ENCODE results near the gene LRFN2. TPM values are rescaled to one million over a fixed set of nuclear protein-coding genes. Genes with fewer than 3 reads are reported as not detected.

LRFN2 gene
- total RNA-seq, 1 experiment from 2014 or later = 26.6 TPM

- no peak overlapping the region for H3K27ac ChIP-seq (ENCODE audit: low read depth, low read length, poor library complexity, severe bottlenecking)
- no peaks in the 10 kb centered on the region for H3K4me1 ChIP-seq (ENCODE audit: insufficient read depth, low read length, poor library complexity, severe bottlenecking)
- H3K36me3 ChIP-seq (ENCODE audit: insufficient read depth, low read length, poor library complexity, severe bottlenecking) = no peaks in the 10 kb centered on the region
- DNase-seq (ENCODE audit: low spot score) = no peak
- ChIA-PET POLR2A (ENCODE audit: low non-redundant PET) (no interaction called here), CTCF (no interaction called here)
- no peak overlapping the region for H3K4me3 ChIP-seq (ENCODE audit: low read depth, low read length, poor library complexity, severe bottlenecking)
- intact Hi-C loops (cut with micrococcal nuclease; ENCODE audit: unreplicated experiment) = no loop called here
- H3K27me3 ChIP-seq (replicated peaks; ENCODE audit: insufficient read depth, low read depth, low read length, poor library complexity) = no peaks in the 10 kb centered on the region
- TF ChIP-seq EZH2 (IDR thresholded peaks at IDR 0.05; ENCODE audit: borderline replicate concordance, low read depth, low read length, poor library complexity, severe bottlenecking) = no peak
- TF ChIP-seq, protein P1, sequence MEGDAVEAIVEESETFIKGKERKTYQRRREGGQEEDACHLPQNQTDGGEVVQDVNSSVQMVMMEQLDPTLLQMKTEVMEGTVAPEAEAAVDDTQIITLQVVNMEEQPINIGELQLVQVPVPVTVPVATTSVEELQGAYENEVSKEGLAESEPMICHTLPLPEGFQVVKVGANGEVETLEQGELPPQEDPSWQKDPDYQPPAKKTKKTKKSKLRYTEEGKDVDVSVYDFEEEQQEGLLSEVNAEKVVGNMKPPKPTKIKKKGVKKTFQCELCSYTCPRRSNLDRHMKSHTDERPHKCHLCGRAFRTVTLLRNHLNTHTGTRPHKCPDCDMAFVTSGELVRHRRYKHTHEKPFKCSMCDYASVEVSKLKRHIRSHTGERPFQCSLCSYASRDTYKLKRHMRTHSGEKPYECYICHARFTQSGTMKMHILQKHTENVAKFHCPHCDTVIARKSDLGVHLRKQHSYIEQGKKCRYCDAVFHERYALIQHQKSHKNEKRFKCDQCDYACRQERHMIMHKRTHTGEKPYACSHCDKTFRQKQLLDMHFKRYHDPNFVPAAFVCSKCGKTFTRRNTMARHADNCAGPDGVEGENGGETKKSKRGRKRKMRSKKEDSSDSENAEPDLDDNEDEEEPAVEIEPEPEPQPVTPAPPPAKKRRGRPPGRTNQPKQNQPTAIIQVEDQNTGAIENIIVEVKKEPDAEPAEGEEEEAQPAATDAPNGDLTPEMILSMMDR (conservative IDR thresholded peaks at IDR 0.05; ENCODE audit: low read depth, low read length) = no peak
- no peaks in the 10 kb centered on the region for H3K9me3 ChIP-seq (ENCODE audit: low read depth, low read length, poor library complexity, severe bottlenecking)
- no TSS peak for BruUV-seq (replicated peaks)
Measured at GRCh38 chr6:40356242-40356910, 230.8 kb downstream of the LRFN2 start.

DNA sequence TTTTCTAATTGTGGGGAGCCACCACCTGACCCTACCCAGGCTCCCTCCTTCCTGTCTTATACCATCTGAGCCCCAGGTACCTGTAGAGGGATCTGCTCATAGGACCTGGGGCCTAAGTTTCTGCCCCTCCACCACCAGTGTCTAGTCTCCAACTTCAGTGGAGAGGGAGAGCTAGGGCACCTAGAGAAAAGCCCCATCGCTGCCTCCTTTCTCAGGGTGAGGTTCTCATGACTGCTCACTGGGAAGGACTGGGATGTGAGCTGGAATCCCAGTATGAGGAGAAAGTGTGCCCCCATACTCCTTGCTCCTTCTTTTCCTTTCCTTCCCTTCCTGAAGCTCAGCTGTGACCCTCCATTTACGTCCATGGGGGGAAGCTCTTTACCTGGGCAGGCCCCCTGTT lies 231.6 kb downstream of the LRFN2 start:
- no peaks in the 10 kb centered on the region for H3K36me3 ChIP-seq (ENCODE audit: insufficient read depth, low read length, poor library complexity, severe bottlenecking)
- no peak overlapping the region for H3K4me3 ChIP-seq (ENCODE audit: low read depth, low read length, poor library complexity, severe bottlenecking)
- H3K4me1 ChIP-seq (ENCODE audit: insufficient read depth, low read length, poor library complexity, severe bottlenecking) = no peaks in the 10 kb centered on the region
- no peaks in the 10 kb centered on the region for H3K27me3 ChIP-seq (replicated peaks; ENCODE audit: insufficient read depth, low read depth, low read length, poor library complexity)
- ChIA-PET POLR2A (ENCODE audit: low non-redundant PET) (no interaction called here), CTCF (no interaction called here)
- TF ChIP-seq, protein P1 (conservative IDR thresholded peaks at IDR 0.05; ENCODE audit: low read depth, low read length) = no peak
- no peak for TF ChIP-seq EZH2 (IDR thresholded peaks at IDR 0.05; ENCODE audit: borderline replicate concordance, low read depth, low read length, poor library complexity, severe bottlenecking)
- DNase-seq (ENCODE audit: low spot score) = no peak
- no peak overlapping the region for H3K27ac ChIP-seq (ENCODE audit: low read depth, low read length, poor library complexity, severe bottlenecking)
- intact Hi-C loops (cut with micrococcal nuclease; ENCODE audit: unreplicated experiment) = no loop called here
- H3K9me3 ChIP-seq (ENCODE audit: low read depth, low read length, poor library complexity, severe bottlenecking) = no peaks in the 10 kb centered on the region
- BruUV-seq (replicated peaks) = no TSS peak

DNA sequence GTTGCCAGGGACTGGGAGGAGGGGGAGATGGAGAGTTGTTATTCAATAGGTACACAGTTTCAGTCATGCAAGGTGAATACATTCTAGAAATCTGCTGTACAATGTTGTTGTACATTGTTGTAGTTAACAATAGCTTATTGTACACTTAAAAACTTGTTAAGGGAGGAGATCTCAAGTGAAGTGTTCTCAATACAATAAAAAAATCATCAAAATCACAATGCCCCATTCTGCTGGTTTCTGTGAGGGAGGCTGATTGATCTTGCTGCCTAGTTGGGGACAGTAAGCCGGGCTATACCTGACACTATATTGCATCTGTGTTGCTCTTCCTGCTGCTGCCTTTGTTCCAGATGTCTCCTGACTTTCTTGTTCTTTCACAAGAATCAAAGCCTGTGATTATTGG lies 232.1 kb downstream of the LRFN2 start:
- intact Hi-C loops (cut with micrococcal nuclease; ENCODE audit: unreplicated experiment) = no loop called here
- no peaks in the 10 kb centered on the region for H3K4me1 ChIP-seq (ENCODE audit: insufficient read depth, low read length, poor library complexity, severe bottlenecking)
- H3K36me3 ChIP-seq (ENCODE audit: insufficient read depth, low read length, poor library complexity, severe bottlenecking) = no peaks in the 10 kb centered on the region
- CTCF ChIA-PET = no interaction called here
- H3K27ac ChIP-seq (ENCODE audit: low read depth, low read length, poor library complexity, severe bottlenecking) = no peak overlapping the region
- no peaks in the 10 kb centered on the region for H3K27me3 ChIP-seq (replicated peaks; ENCODE audit: insufficient read depth, low read depth, low read length, poor library complexity)
- no peaks in the 10 kb centered on the region for H3K9me3 ChIP-seq (ENCODE audit: low read depth, low read length, poor library complexity, severe bottlenecking)
- H3K4me3 ChIP-seq (ENCODE audit: low read depth, low read length, poor library complexity, severe bottlenecking) = no peak overlapping the region
- BruUV-seq (replicated peaks) = no TSS peak
- POLR2A ChIA-PET (ENCODE audit: low non-redundant PET) = no interaction called here
- DNase-seq (ENCODE audit: low spot score) = no peak
- TF ChIP-seq, protein P1 (conservative IDR thresholded peaks at IDR 0.05; ENCODE audit: low read depth, low read length) = no peak
- no peak for TF ChIP-seq EZH2 (IDR thresholded peaks at IDR 0.05; ENCODE audit: borderline replicate concordance, low read depth, low read length, poor library complexity, severe bottlenecking)
